A673 (cell line): ENCODE results near the gene PCNT. TPM values are rescaled to one million over a fixed set of nuclear protein-coding genes. Genes with fewer than 3 reads are reported as not detected.
"Not testable (repeated sequence)": the region's sequence is repeated elsewhere in the genome, so short reads cannot be mapped to it uniquely, and the experiment has no call there.

ENCODE experiments used
- BruUV-seq: library from RNA; stranded (reverse); fragments of 400-500 nt; replicated peaks from 2 replicates; lab custom pipeline; 2021; lab: Mats Ljungman, UMichigan
- CTCF ChIA-PET: fragments of 300-600 bp; sonication (Branson Sonifier 250); formaldehyde crosslinking; loops from one replicate; lab custom pipeline; 2022; ENCODE audit warnings: antibody characterized with exemption; lab: Charles Lee
- POLR2A ChIA-PET: fragments of 300-600 bp; sonication (Branson Sonifier 250); formaldehyde crosslinking; loops from one replicate; lab custom pipeline; 2022; ENCODE audit warnings: antibody characterized with exemption; ENCODE audit not compliant: low non-redundant PET; lab: Charles Lee
- DNase-seq: peaks from one replicate; pipeline ENCODE4 v3.0.0-alpha.2; 2015; ENCODE audit warnings: low spot score
- H3K27ac ChIP-seq: fragments of 200-600 bp; sonication (generic); 2 replicates; pipeline ENCODE4 v1.5.1; 2016; ENCODE audit warnings: mixed run types, low read depth, mild to moderate bottlenecking, mixed read lengths, antibody characterized with exemption, low read length; ENCODE audit not compliant: poor library complexity, severe bottlenecking
- H3K27me3 ChIP-seq: fragments of 200-600 bp; sonication (generic); replicated peaks from 2 replicates; pipeline ENCODE4 v1.6.1; 2017; ENCODE audit warnings: mixed run types, low read depth, mild to moderate bottlenecking, mixed read lengths, antibody characterized with exemption, low read length; ENCODE audit not compliant: insufficient read depth, poor library complexity
- H3K36me3 ChIP-seq: fragments of 200-600 bp; sonication (generic); 2 replicates; pipeline ENCODE4 v1.6.1; 2016; ENCODE audit warnings: mixed run types, mild to moderate bottlenecking, mixed read lengths, antibody characterized with exemption, low read length; ENCODE audit not compliant: insufficient read depth, poor library complexity, severe bottlenecking
- H3K4me1 ChIP-seq: fragments of 200-600 bp; sonication (generic); 2 replicates; pipeline ENCODE4 v1.6.1; 2017; ENCODE audit warnings: mixed run types, mild to moderate bottlenecking, mixed read lengths, antibody characterized with exemption, low read length; ENCODE audit not compliant: insufficient read depth, poor library complexity, severe bottlenecking
- H3K4me3 ChIP-seq: fragments of 200-600 bp; sonication (generic); 2 replicates; pipeline ENCODE4 v1.5.1; 2016; ENCODE audit warnings: low read depth, mixed run types, mild to moderate bottlenecking, mixed read lengths, low read length; ENCODE audit not compliant: poor library complexity, severe bottlenecking
- H3K9me3 ChIP-seq: fragments of 200-600 bp; sonication (generic); 2 replicates; pipeline ENCODE4 v1.6.1; 2016; ENCODE audit warnings: mixed run types, low read depth, mild to moderate bottlenecking, mixed read lengths, antibody characterized with exemption, low read length; ENCODE audit not compliant: poor library complexity, severe bottlenecking
- EZH2 ChIP-seq: fragments of 200-600 bp; sonication (generic); IDR thresholded peaks from 2 replicates; pipeline ENCODE4 v1.6.1; 2017; ENCODE audit warnings: borderline replicate concordance, low read depth, mild to moderate bottlenecking, mixed read lengths, antibody characterized with exemption, low read length; ENCODE audit not compliant: poor library complexity, severe bottlenecking
- intact Hi-C: fragments of 100-400 bp; cut with micrococcal nuclease; formaldehyde crosslinking; loops from one replicate; pipeline ENCODE4 v1.10.0; 2022; ENCODE audit not compliant: unreplicated experiment
- total RNA-seq: library from RNA; stranded (reverse); gene quantifications from 2 replicates; pipeline ENCODE4 v1.2.3, GENCODE V29; 2021
- TF ChIP-seq, protein P1 (sequence below): fragments of 300-800, 200-600 bp; sonication (generic); conservative IDR thresholded peaks from 2 replicates; pipeline ENCODE4 v1.5.1; 2017; ENCODE audit warnings: low read depth, mild to moderate bottlenecking, antibody characterized with exemption, low read length, moderate library complexity, mixed read lengths

PCNT gene
- total RNA-seq, 1 experiment from 2014 or later = 66.4 TPM

- H3K36me3 ChIP-seq = peaks cover 36% of the 10 kb centered on the region
- TF ChIP-seq, protein P1, sequence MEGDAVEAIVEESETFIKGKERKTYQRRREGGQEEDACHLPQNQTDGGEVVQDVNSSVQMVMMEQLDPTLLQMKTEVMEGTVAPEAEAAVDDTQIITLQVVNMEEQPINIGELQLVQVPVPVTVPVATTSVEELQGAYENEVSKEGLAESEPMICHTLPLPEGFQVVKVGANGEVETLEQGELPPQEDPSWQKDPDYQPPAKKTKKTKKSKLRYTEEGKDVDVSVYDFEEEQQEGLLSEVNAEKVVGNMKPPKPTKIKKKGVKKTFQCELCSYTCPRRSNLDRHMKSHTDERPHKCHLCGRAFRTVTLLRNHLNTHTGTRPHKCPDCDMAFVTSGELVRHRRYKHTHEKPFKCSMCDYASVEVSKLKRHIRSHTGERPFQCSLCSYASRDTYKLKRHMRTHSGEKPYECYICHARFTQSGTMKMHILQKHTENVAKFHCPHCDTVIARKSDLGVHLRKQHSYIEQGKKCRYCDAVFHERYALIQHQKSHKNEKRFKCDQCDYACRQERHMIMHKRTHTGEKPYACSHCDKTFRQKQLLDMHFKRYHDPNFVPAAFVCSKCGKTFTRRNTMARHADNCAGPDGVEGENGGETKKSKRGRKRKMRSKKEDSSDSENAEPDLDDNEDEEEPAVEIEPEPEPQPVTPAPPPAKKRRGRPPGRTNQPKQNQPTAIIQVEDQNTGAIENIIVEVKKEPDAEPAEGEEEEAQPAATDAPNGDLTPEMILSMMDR = no peak
- no peak for TF ChIP-seq EZH2
- no peak overlapping the region for H3K4me3 ChIP-seq
- ChIA-PET POLR2A (no interaction called here), CTCF (no interaction called here)
- no peak for DNase-seq
- no peaks in the 10 kb centered on the region for H3K9me3 ChIP-seq
- no TSS peak for BruUV-seq
- H3K4me1 ChIP-seq = no peaks in the 10 kb centered on the region
- H3K27ac ChIP-seq = no peak overlapping the region
- intact Hi-C loops = no loop called here
- H3K27me3 ChIP-seq = no peaks in the 10 kb centered on the region
These were observed 78.5 kb downstream of the PCNT start for GRCh38 chr21:46402421-46402820.

- intact Hi-C loops, H3K27me3 ChIP-seq, H3K4me1 ChIP-seq, H3K27ac ChIP-seq, BruUV-seq, POLR2A ChIA-PET, DNase-seq, CTCF ChIA-PET, H3K4me3 ChIP-seq, H3K9me3 ChIP-seq: not testable (repeated sequence)
- peaks cover 33% of the 10 kb centered on the region for H3K36me3 ChIP-seq
These were observed 79.4 kb downstream of the PCNT start for GRCh38 chr21:46403234-46403811.

DNA sequence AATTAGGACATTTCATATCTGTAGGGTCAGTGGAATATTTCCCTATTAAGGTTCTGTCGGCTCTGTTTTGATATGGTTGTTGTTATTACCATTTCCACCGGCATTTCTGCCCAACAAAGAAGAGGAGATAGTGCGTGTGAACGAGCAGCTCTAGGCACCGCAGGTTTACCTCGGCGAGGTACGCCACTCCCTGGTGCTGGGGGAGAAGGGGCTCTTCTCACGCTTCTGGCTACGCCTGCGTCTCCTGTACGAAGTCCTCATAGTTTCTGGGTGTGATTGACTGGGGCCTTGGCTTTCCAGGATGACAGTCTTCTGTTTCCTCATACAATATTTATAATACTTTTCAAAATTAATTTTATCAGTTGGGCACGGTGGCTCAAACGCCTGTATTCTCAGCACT lies 80.3 kb downstream of the PCNT start:
- H3K9me3 ChIP-seq = no peaks in the 10 kb centered on the region
- H3K27ac ChIP-seq = no peak overlapping the region
- intact Hi-C loops = no loop called here
- no peak for DNase-seq
- no peaks in the 10 kb centered on the region for H3K27me3 ChIP-seq
- H3K36me3 ChIP-seq = peaks cover 28% of the 10 kb centered on the region
- no peak overlapping the region for H3K4me3 ChIP-seq
- no peaks in the 10 kb centered on the region for H3K4me1 ChIP-seq
- ChIA-PET CTCF (no interaction called here), POLR2A (no interaction called here)
- TF ChIP-seq EZH2 = no peak
- BruUV-seq = no TSS peak

- TF ChIP-seq, protein P1 = no peak
- TF ChIP-seq EZH2 = no peak
- Histone ChIP-seq H3K27me3 (no peaks in the 10 kb centered on the region), H3K36me3 (peaks cover 29% of the 10 kb centered on the region), H3K4me1 (no peaks in the 10 kb centered on the region), H3K9me3 (no peaks in the 10 kb centered on the region), H3K27ac (no peak overlapping the region), H3K4me3 (no peak overlapping the region)
- BruUV-seq = no TSS peak
- no peak for DNase-seq
- POLR2A ChIA-PET = no interaction called here
- CTCF ChIA-PET = no interaction called here
- intact Hi-C loops = no loop called here
These were observed 82.0 kb downstream of the PCNT start for GRCh38 chr21:46406001-46406400.
